Endothelial cell of umbilical vein (primary cell): ENCODE results near the gene CFAP43. TPM values are rescaled to one million over a fixed set of nuclear protein-coding genes. Genes with fewer than 3 reads are reported as not detected.
A peak's percentile ranks its signal among the peaks of the same experiment; 100 is the strongest.

Experiments used
- BruUV-seq: library from RNA; stranded (reverse); fragments of 400-500 nt; replicated peaks from 2 replicates; lab custom pipeline; 2021; lab: Mats Ljungman, UMichigan
- CTCF ChIA-PET: fragments of 300-600, 350-600 bp; sonication (Branson Sonifier 250); formaldehyde crosslinking; loops from one replicate; lab custom pipeline; 2021; ENCODE audit warnings: antibody characterized with exemption, inconsistent platforms; lab: Charles Lee
- POLR2A ChIA-PET: fragments of 300-600, 350-600 bp; sonication (Branson Sonifier 250); formaldehyde crosslinking; loops from one replicate; lab custom pipeline; 2021; ENCODE audit warnings: antibody characterized with exemption, inconsistent platforms; lab: Charles Lee
- DNase-seq: peaks from one replicate; pipeline ENCODE4 v3.0.0-alpha.2; 2011; ENCODE audit warnings: low read depth, low spot score
- FAIRE-seq: peaks from 2 replicates; lab custom pipeline; 2011; peaks lifted over from hg19 to GRCh38; lab: Jason Lieb, UNC
- H2AFZ ChIP-seq: 2 replicates; pipeline ENCODE4 v1.6.0; 2012; ENCODE audit warnings: low read depth, low read length, control low read depth, inconsistent platforms
- H3K27ac ChIP-seq: 2 replicates; pipeline ENCODE4 v1.5.1; 2011; ENCODE audit warnings: low read depth, mild to moderate bottlenecking, control low read depth, low read length, moderate library complexity; ENCODE audit not compliant: insufficient read depth
- H3K27me3 ChIP-seq, 2 experiments: 2 replicates each; pipeline versions ENCODE4 v1.6.0 to v1.6.1; 2011; ENCODE audit warnings: low read length in 2 of 2, mixed read lengths in 1 of 2; ENCODE audit not compliant: control insufficient read depth in 2 of 2, insufficient read depth in 2 of 2
- H3K36me3 ChIP-seq, 2 experiments: 2 replicates in 1 of 2; 3 replicates in 1 of 2; pipeline ENCODE4 v1.5.1; 2011; ENCODE audit warnings: low read length in 2 of 2, mild to moderate bottlenecking in 1 of 2, moderate library complexity in 1 of 2; ENCODE audit not compliant: control insufficient read depth in 2 of 2, insufficient read depth in 2 of 2; ENCODE audit errors: extremely low read depth in 1 of 2
- H3K4me1 ChIP-seq: 3 replicates; pipeline ENCODE4 v1.5.1; 2011; ENCODE audit warnings: mild to moderate bottlenecking, low read length; ENCODE audit not compliant: control insufficient read depth, insufficient read depth; ENCODE audit errors: extremely low read depth
- H3K4me2 ChIP-seq: 2 replicates; pipeline ENCODE4 v1.6.1; 2011; ENCODE audit warnings: low read length, control low read depth, mixed read lengths; ENCODE audit not compliant: insufficient read depth
- H3K4me3 ChIP-seq, 3 experiments: fragments of 200-600 bp in 1 of 3; sonication (generic), shearing (Covaris generic) in 1 of 3; replicated peaks in 1 of 3; 2 replicates each; pipeline ENCODE4 v1.5.1; 2011 to 2016; ENCODE audit warnings: control low read depth in 3 of 3, low read length in 3 of 3, mild to moderate bottlenecking in 2 of 3, inconsistent platforms in 1 of 3, low read depth in 1 of 3, moderate library complexity in 1 of 3; ENCODE audit not compliant: insufficient read depth in 1 of 3
- H3K79me2 ChIP-seq: 2 replicates; pipeline ENCODE4 v1.6.0; 2012; ENCODE audit warnings: low read length, inconsistent platforms; ENCODE audit not compliant: control insufficient read depth, insufficient read depth
- H3K9ac ChIP-seq: replicated peaks from 2 replicates; pipeline ENCODE3; 2011; ENCODE audit warnings: low read length, control low read depth; ENCODE audit not compliant: insufficient read depth; ENCODE audit errors: extremely low read depth
- H3K9me1 ChIP-seq: replicated peaks from 3 replicates; pipeline ENCODE4 v1.6.0; 2011; ENCODE audit warnings: mild to moderate bottlenecking, low read length; ENCODE audit not compliant: control insufficient read depth, insufficient read depth; ENCODE audit errors: extremely low read depth
- H3K9me3 ChIP-seq: replicated peaks from 2 replicates; pipeline ENCODE4 v1.5.1; 2012; ENCODE audit warnings: low read length, inconsistent platforms; ENCODE audit not compliant: control insufficient read depth, insufficient read depth
- H4K20me1 ChIP-seq: replicated peaks from 2 replicates; pipeline ENCODE3; 2011; ENCODE audit warnings: mild to moderate bottlenecking, low read length; ENCODE audit not compliant: control insufficient read depth, insufficient read depth; ENCODE audit errors: extremely low read depth
- EZH2 ChIP-seq: IDR thresholded peaks from 2 replicates; pipeline ENCODE4 v1.6.1; 2012; ENCODE audit warnings: borderline replicate concordance, low read depth, mild to moderate bottlenecking, moderate library complexity, low read length, inconsistent platforms; ENCODE audit not compliant: severe bottlenecking
- FOS ChIP-seq: IDR thresholded peaks from 2 replicates; pipeline ENCODE4 v1.6.1; 2011; ENCODE audit warnings: mild to moderate bottlenecking, low read length, moderate library complexity, borderline replicate concordance; ENCODE audit not compliant: insufficient read depth
- dilution Hi-C: fragments of 300-500 bp; cut with MboI; formaldehyde crosslinking; loops from one replicate; pipeline ENCODE4 v1.15.0; 2019; ENCODE audit warnings: low sequenced_read_pairs; ENCODE audit not compliant: extremely low pct_ligation_motif_present
- intact Hi-C: fragments of 100-400 bp; cut with micrococcal nuclease; formaldehyde crosslinking; loops from one replicate; pipeline ENCODE4 v1.10.0; 2022
- polyA plus RNA-seq, 4 experiments: library from polyadenylated mRNA; depleted of rRNA in 3 of 4; stranded (reverse) in 3 of 4; unstranded in 1 of 4; fragments of >200 nt; gene quantifications; 2 replicates each; pipeline versions ENCODE4 v1.2.1 to v1.2.3, GENCODE V29; 2011 to 2012; ENCODE audit warnings: missing spikeins in 1 of 4
- total RNA-seq: library from RNA; stranded (reverse); gene quantifications from 2 replicates; pipeline ENCODE4 v1.2.3, GENCODE V29; 2021
- TF ChIP-seq, protein P1 (sequence below), 2 donors: IDR thresholded peaks; 1 replicate in 1 of 2; 2 replicates in 1 of 2; pipeline ENCODE4 v1.5.1; 2011; ENCODE audit warnings: low read length in 2 of 2, mild to moderate bottlenecking in 2 of 2, moderate library complexity in 2 of 2, control low read depth in 1 of 2, inconsistent platforms in 1 of 2, low read depth in 1 of 2; ENCODE audit not compliant: insufficient read depth in 1 of 2; ENCODE audit errors: extremely low read depth in 1 of 2

Gene CFAP43
- total and polyA plus RNA-seq, 2 donors (not counting 3 experiments of a cell fraction or from before 2014, with no cell fraction given), result 0.04 TPM; not detected in 1

DNA sequence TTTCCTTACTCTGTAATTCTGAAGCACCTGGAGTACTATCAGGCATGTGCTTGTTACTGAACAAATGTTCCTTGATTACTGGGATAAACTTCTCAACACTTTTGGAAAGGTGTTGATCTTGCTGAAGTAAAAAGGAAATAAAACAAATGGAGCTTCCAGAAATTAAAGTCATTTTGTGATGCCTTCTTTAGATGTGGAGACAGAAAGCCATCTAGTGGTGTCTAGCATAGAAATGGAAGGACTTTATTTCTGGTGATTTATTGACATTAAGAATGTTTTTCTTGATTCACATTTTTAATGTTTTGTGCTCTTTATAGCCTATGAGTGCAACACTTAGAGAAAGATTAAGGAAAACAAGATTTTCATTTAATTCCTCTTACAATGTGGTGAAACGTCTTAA lies 108.8 kb downstream of the CFAP43 start:
- ChIA-PET POLR2A (no interaction called here), CTCF (interaction anchor here (0.7 to 4.9 kb wide), 16 partner anchors 14 to 236 kb away, joined by 3 to 87 read pairs (median 4); no protein-coding TSS in a partner anchor)
- Histone ChIP-seq H3K9me3 (no peaks in the 10 kb centered on the region), H3K36me3 (no peaks in the 10 kb centered on the region), H3K27ac (no peak overlapping the region), H3K27me3 (no peaks in the 10 kb centered on the region), H4K20me1 (no peaks in the 10 kb centered on the region), H3K4me2 (peak overlapping the region; percentile 87), H3K9ac (no peak overlapping the region), H3K79me2 (no peaks in the 10 kb centered on the region), H3K4me3 (no peak overlapping the region), H2AFZ (no peak overlapping the region), H3K4me1 (peaks cover 27% of the 10 kb centered on the region), H3K9me1 (no peaks in the 10 kb centered on the region)
- DNase-seq (peak; percentile 46), FAIRE-seq (peak; percentile 47)
- intact Hi-C loops, result loop anchor here (5.0 kb wide), 1 partner anchor 366 kb away; no protein-coding TSS in a partner anchor
- dilution Hi-C loops, result no loop called here
- TF ChIP-seq, protein P1, sequence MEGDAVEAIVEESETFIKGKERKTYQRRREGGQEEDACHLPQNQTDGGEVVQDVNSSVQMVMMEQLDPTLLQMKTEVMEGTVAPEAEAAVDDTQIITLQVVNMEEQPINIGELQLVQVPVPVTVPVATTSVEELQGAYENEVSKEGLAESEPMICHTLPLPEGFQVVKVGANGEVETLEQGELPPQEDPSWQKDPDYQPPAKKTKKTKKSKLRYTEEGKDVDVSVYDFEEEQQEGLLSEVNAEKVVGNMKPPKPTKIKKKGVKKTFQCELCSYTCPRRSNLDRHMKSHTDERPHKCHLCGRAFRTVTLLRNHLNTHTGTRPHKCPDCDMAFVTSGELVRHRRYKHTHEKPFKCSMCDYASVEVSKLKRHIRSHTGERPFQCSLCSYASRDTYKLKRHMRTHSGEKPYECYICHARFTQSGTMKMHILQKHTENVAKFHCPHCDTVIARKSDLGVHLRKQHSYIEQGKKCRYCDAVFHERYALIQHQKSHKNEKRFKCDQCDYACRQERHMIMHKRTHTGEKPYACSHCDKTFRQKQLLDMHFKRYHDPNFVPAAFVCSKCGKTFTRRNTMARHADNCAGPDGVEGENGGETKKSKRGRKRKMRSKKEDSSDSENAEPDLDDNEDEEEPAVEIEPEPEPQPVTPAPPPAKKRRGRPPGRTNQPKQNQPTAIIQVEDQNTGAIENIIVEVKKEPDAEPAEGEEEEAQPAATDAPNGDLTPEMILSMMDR (IDR thresholded peaks at IDR 0.05; ENCODE audit: extremely low read depth in 1 of 2, insufficient read depth in 1 of 2, low read depth in 1 of 2, low read length in 2 of 2), result peak; percentile 14 to 19
- TF ChIP-seq FOS (no peak), EZH2 (no peak)
- no TSS peak for BruUV-seq
